Measurements from ENCODE around the gene LAIR2. TPM values are rescaled to one million over a fixed set of nuclear protein-coding genes. Genes with fewer than 3 reads are reported as not detected.

The LAIR2 gene
- total RNA-seq, 1 experiment from 2014 or later = not detected

DNA sequence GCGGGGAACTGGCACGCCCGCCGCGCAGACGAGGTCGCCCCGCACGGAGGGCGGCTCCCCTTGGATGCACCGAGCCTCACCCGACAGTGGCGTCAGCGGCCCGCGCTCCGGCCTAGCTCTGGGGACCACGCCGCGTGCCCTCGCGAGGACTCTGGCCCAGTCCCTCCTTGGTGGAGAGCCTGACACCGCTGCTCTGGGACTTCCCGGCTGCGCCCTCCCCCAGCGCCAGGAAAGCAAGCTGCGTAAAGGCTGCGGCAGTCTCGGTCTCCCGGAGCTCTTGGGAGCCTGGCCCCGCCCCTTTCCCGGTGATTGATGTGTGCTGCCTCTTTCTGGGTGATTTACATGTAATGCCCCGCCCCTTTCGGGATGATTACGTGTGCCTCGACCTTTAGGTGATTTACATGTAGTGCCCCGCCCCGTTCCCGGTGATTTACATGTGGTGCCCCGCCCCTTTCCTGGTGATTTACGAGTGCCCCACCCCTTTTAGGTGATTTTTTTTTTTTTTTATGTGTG, 39.0 kb upstream of the LAIR2 start, which contains the start of gene LENG9:
Gene LENG9 (minus strand): TSS at position 248 of the 513 bp plus-strand sequence. CDS start 252 bp downstream, outside the sequence.
- intact Hi-C loops (cut with micrococcal nuclease; ENCODE audit: unreplicated experiment) = loop anchor here (1.0 to 10.0 kb wide), 7 partner anchors 14 to 1011 kb away; partner anchors contain the start of genes KMT5C, LENG8, MYADM and RDH13
- peaks cover 18% of the 10 kb centered on the region for H3K4me1 ChIP-seq (replicated peaks; ENCODE audit: insufficient read depth)
- H3K27ac ChIP-seq = peak within 1 kb of the TSS; percentile 89
- H3K9me2 ChIP-seq (ENCODE audit: insufficient read depth) = no peaks in the 10 kb centered on the region
- peaks cover 31% of the 10 kb centered on the region for H4K20me1 ChIP-seq (ENCODE audit: insufficient read depth)
- 0 out of 2 replicates have a peak, but pooled peaks cover 4% of the 10 kb centered on the region for H3K36me3 ChIP-seq (ENCODE audit: low read depth)
- ChIA-PET POLR2A (ENCODE audit: unreplicated experiment) (interaction anchor here (0.5 to 1.5 kb wide), 10 partner anchors 15 to 1191 kb away, joined by 3 to 35 read pairs (median 4); partner anchors contain the start of genes LENG8 and MBOAT7), CTCF (interaction anchor here (0.7 to 1.0 kb wide), 2 partner anchors 9 to 1084 kb away, joined by 4 to 5 read pairs; partner anchors contain the start of gene CDC42EP5)
- peak within 1 kb of the TSS; percentile 86 for H3K4me2 ChIP-seq
- H3F3A ChIP-seq (ENCODE audit: insufficient read depth, low read depth) = peaks cover 40% of the 10 kb centered on the region
- no TSS peak for BruUV-seq (replicated peaks)
- TF ChIP-seq, protein P1, sequence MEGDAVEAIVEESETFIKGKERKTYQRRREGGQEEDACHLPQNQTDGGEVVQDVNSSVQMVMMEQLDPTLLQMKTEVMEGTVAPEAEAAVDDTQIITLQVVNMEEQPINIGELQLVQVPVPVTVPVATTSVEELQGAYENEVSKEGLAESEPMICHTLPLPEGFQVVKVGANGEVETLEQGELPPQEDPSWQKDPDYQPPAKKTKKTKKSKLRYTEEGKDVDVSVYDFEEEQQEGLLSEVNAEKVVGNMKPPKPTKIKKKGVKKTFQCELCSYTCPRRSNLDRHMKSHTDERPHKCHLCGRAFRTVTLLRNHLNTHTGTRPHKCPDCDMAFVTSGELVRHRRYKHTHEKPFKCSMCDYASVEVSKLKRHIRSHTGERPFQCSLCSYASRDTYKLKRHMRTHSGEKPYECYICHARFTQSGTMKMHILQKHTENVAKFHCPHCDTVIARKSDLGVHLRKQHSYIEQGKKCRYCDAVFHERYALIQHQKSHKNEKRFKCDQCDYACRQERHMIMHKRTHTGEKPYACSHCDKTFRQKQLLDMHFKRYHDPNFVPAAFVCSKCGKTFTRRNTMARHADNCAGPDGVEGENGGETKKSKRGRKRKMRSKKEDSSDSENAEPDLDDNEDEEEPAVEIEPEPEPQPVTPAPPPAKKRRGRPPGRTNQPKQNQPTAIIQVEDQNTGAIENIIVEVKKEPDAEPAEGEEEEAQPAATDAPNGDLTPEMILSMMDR (conservative IDR thresholded peaks at IDR 0.05) = no peak
- no peak for TF ChIP-seq EZH2 (IDR thresholded peaks at IDR 0.05; ENCODE audit: low read depth)
- peak; percentile 97 to 99 for DNase-seq
- H2AFZ ChIP-seq = peak within 1 kb of the TSS; percentile 77
- peak within 1 kb of the TSS; percentile 77 for H3K4me3 ChIP-seq
- H3K79me2 ChIP-seq (ENCODE audit: low read depth) = peaks cover 35% of the 10 kb centered on the region
- H3K27me3 ChIP-seq (ENCODE audit: insufficient read depth, low read depth) = no peaks in the 10 kb centered on the region
- H3K9me3 ChIP-seq (ENCODE audit: insufficient read depth, low read depth) = no peaks in the 10 kb centered on the region

DNA sequence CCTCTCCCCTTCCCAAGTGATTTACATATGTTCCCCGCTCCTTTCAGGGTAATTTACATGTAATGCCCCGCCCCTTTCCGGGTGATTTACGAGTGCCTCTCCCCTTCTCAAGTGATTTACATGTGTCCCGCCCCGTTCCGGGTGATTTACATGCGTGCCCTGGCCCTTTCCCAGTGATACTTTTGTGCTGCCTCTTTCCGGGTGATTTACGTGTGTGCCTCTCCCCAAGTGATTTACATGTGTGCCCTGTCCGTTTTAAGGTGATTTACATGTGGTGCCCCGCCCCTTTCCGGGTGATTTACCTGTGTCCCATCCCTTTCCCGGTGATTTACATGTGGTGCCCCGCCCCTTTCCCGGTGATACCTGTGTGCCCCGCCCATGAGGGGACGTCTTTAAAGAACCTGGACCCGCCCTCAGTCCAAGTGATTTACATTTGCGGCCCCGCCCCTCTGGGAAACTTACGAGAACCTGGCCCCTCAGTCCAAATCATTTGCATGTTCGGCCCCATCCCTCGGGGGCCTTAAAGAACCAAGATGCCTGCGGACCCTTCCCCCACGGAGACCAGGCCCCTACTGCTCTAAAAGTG, 38.5 kb upstream of the LAIR2 start:
- intact Hi-C loops (cut with micrococcal nuclease; ENCODE audit: unreplicated experiment) = loop anchor here (1.0 to 10.0 kb wide), 5 partner anchors 33 to 1011 kb away; partner anchors contain the start of genes MYADM, RDH13 and ZNF628
- Histone ChIP-seq H3K9me3 (ENCODE audit: insufficient read depth, low read depth) (no peaks in the 10 kb centered on the region), H3K4me2 (peak overlapping the region; percentile 86), H3K27me3 (ENCODE audit: insufficient read depth, low read depth) (no peaks in the 10 kb centered on the region), H2AFZ (peak overlapping the region; percentile 77), H3K27ac (peak overlapping the region; percentile 89), H3K36me3 (ENCODE audit: low read depth) (no peaks in the 10 kb centered on the region), H3K4me3 (peak overlapping the region; percentile 77), H3K4me1 (replicated peaks; ENCODE audit: insufficient read depth) (peaks cover 20% of the 10 kb centered on the region), H3K9me2 (ENCODE audit: insufficient read depth) (no peaks in the 10 kb centered on the region), H3F3A (ENCODE audit: insufficient read depth, low read depth) (peaks cover 38% of the 10 kb centered on the region), H4K20me1 (ENCODE audit: insufficient read depth) (peaks cover 25% of the 10 kb centered on the region), H3K79me2 (ENCODE audit: low read depth) (peaks cover 29% of the 10 kb centered on the region)
- peak; percentile 99 for DNase-seq
- TF ChIP-seq EZH2 (IDR thresholded peaks at IDR 0.05; ENCODE audit: low read depth) = no peak
- TF ChIP-seq, protein P1 (conservative IDR thresholded peaks at IDR 0.05) = no peak
- POLR2A ChIA-PET (ENCODE audit: unreplicated experiment) = interaction anchor here (0.5 to 1.2 kb wide), 6 partner anchors 16 to 1190 kb away, joined by 3 to 35 read pairs (median 4); partner anchors contain the start of gene LENG8
- BruUV-seq (replicated peaks) = no TSS peak
- CTCF ChIA-PET = interaction anchor here (0.7 to 1.0 kb wide), 2 partner anchors 9 to 1084 kb away, joined by 4 to 5 read pairs; partner anchors contain the start of gene CDC42EP5

DNA sequence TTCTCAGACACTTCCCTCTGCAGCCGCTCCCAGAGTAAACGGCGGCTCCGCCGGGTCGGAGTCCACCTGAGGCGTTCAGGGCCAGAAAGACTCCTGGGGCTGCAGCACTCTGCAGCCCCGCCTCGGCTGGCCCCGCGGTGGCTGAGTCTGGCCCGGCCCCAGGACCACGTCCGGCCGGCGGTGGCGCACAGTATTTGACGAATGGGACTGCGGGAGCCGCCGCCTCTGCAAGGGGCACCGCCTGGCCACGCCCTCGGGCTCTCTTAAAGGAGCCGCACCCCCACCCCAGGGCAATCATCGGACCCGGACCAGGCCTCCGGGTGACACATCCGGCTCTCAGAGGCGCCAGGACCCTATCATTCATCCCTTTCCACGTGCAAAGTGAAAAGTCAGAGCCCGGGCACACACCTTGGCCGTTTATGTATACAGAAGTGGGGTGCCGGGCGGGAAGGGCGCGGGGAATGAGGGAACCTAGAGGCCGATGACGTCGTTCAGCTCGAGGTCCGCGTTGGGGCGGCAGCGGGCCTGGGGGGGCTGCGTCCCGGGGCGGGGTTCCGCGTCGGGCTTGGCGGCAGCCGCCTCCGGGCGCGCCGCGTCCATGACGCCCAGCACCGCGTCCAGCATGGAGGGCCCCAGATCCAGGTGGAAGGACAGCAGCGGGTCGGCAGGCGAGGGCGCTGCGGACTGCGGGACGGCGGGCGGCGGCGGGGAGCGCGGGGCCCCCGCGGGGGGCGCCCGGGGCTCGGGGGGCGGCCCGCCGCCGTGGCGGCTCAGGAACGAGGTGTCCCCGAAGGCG, 37.8 kb upstream of the LAIR2 start:
- peaks cover 24% of the 10 kb centered on the region for H3K79me2 ChIP-seq (ENCODE audit: low read depth)
- peak overlapping the region; percentile 86 for H3K4me2 ChIP-seq
- H3K27ac ChIP-seq = peak overlapping the region; percentile 89
- peaks cover 23% of the 10 kb centered on the region for H3K4me1 ChIP-seq (replicated peaks; ENCODE audit: insufficient read depth)
- peaks cover 21% of the 10 kb centered on the region for H4K20me1 ChIP-seq (ENCODE audit: insufficient read depth)
- ChIA-PET POLR2A (ENCODE audit: unreplicated experiment) (no interaction called here), CTCF (interaction anchor here (0.5 kb wide), 1 partner anchor 126 kb away, joined by 8 read pairs; the partner anchor contains the start of gene LILRA4)
- no TSS peak for BruUV-seq (replicated peaks)
- DNase-seq = peak; percentile 84 to 93
- H2AFZ ChIP-seq = peak overlapping the region; percentile 77
- no peaks in the 10 kb centered on the region for H3K9me3 ChIP-seq (ENCODE audit: insufficient read depth, low read depth)
- peak overlapping the region; percentile 77 for H3K4me3 ChIP-seq
- H3K9me2 ChIP-seq (ENCODE audit: insufficient read depth) = no peaks in the 10 kb centered on the region
- intact Hi-C loops (cut with micrococcal nuclease; ENCODE audit: unreplicated experiment) = loop anchor here (1.0 to 10.0 kb wide), 5 partner anchors 34 to 1010 kb away; partner anchors contain the start of genes MYADM, RDH13 and ZNF628
- peaks cover 42% of the 10 kb centered on the region for H3F3A ChIP-seq (ENCODE audit: insufficient read depth, low read depth)
- no peaks in the 10 kb centered on the region for H3K36me3 ChIP-seq (ENCODE audit: low read depth)
- H3K27me3 ChIP-seq (ENCODE audit: insufficient read depth, low read depth) = peaks cover 2% of the 10 kb centered on the region; the same call in 1 of the 2 replicates
- TF ChIP-seq, protein P1 (conservative IDR thresholded peaks at IDR 0.05) = no peak
- TF ChIP-seq EZH2 (IDR thresholded peaks at IDR 0.05; ENCODE audit: low read depth) = no peak

Measured in PC-9 (cell line).